NCI-H2196 (cell line): ENCODE results near the gene TLE3.
A peak's percentile ranks its signal among the peaks of the same experiment; 100 is the strongest.

Experiments
- DNase-seq: peaks from one replicate; lab custom pipeline; 2025; ENCODE audit not compliant: unreplicated experiment; lab: John Stamatoyannopoulos, UW

TLE3 gene

GRCh38 chr15:70032509-70032908, 65.2 kb downstream of the TLE3 start:
- DNase-seq, result no peak

- DNase-seq, result peak; percentile 8
Observed at GRCh38 chr15:70031713-70032112, 66.0 kb downstream of the TLE3 start.

- no peak for DNase-seq
Observed at GRCh38 chr15:70031261-70031660, 66.5 kb downstream of the TLE3 start.

DNA sequence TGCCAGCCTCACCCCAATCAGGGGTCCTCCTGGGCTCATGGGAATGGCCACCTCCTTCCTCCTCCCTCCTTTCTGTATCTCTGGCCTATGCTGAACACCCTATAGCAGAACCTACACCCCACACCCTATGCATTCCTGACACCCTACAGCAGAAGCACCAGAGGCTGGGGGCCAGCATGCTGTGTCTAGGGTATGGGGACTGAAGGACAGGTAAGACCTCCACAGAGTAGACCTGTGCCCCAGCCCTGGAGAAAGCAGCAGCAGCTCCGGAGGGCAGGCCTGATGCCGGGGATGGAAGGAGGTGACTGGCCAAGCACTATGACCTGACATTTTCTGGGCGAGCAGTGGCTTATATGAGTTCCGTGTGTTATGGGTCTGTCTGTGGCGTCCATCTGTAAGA, 66.9 kb downstream of the TLE3 start:
- DNase-seq, result no peak

- DNase-seq, result peak; percentile 6
Observed at GRCh38 chr15:70029297-70029701, 68.4 kb downstream of the TLE3 start.

- no peak for DNase-seq
Observed at GRCh38 chr15:70027518-70027917, 70.2 kb downstream of the TLE3 start.

- no peak for DNase-seq
Observed at GRCh38 chr15:70026991-70027390, 70.7 kb downstream of the TLE3 start.

- no peak for DNase-seq
Observed at GRCh38 chr15:70025413-70026296, 72.1 kb downstream of the TLE3 start.

GRCh38 chr15:70024521-70024920, 73.2 kb downstream of the TLE3 start:
- no peak for DNase-seq

GRCh38 chr15:70023769-70024491, 73.8 kb downstream of the TLE3 start:
- DNase-seq, result no peak

- DNase-seq, result peak; percentile 18
Observed at GRCh38 chr15:70023064-70023768, 74.5 kb downstream of the TLE3 start.

- DNase-seq, result no peak
Observed at GRCh38 chr15:70020229-70020628, 77.5 kb downstream of the TLE3 start.

- DNase-seq, result no peak
Observed at GRCh38 chr15:70018646-70019600, 78.8 kb downstream of the TLE3 start.

- no peak for DNase-seq
Observed at GRCh38 chr15:70017801-70018200, 79.9 kb downstream of the TLE3 start.

DNA sequence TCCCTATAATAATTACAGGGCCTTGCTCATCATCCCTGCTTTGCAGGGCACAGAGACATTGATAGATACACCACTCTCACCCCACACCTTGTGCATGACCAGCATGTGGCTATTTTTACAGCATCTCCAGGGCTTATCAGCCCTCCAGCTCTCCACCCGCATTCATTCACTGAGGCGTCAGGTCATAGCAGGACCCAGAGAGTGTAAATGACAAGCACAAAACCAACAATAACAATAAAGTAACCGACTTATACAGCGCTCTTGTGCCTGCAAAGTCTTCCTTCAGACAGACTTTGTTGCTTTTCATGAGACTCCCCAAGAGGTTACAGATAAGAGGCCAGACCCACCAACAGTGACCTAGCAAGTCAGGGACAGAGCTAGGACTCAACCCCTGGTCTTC, 80.7 kb downstream of the TLE3 start:
- no peak for DNase-seq

DNA sequence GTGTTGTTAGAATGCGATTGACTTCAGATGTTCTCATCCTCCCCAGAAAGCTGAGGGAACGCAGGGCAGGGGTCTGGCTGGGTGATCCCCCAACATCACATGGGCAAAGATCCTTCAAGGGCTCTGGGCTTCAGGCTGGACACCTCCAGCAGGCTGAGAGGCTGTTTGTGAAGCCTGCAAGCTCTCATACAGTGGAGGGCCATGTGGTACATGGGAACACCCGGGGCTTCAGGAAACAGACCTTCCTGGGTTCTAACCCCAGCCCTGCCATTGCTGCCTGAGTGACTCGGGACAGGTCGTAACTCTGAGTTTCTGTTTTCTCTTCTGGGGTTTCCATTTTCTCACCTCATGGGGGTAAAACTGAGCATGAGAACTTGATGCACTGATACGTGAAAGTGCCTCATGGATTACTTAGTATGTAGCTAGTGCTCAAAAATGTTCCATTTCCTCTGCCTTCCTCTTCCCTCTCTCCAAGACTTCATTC, 81.2 kb downstream of the TLE3 start:
- DNase-seq, result no peak

GRCh38 chr15:70014860-70015490, 82.7 kb downstream of the TLE3 start:
- DNase-seq, result peak; percentile 2

DNA sequence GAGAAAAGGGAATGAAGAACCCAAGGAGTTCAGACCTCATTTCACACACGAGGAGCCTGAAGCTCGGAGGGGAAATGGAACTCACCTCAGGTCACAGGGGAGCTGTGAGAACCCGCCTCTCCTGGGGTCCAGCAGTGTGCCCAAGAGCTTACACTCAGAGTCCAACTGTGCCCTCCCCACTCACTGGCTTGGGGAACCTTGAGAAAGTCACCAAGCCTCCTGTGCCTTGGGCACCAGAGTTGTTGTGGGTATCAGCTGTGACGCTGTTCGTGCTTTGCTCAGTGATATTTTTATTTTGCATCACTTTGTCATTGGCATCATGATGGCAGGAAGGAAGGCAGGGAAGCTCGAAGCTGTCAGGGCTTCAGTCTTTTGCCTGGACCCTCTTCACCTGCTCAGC, 83.4 kb downstream of the TLE3 start:
- DNase-seq, result no peak

DNA sequence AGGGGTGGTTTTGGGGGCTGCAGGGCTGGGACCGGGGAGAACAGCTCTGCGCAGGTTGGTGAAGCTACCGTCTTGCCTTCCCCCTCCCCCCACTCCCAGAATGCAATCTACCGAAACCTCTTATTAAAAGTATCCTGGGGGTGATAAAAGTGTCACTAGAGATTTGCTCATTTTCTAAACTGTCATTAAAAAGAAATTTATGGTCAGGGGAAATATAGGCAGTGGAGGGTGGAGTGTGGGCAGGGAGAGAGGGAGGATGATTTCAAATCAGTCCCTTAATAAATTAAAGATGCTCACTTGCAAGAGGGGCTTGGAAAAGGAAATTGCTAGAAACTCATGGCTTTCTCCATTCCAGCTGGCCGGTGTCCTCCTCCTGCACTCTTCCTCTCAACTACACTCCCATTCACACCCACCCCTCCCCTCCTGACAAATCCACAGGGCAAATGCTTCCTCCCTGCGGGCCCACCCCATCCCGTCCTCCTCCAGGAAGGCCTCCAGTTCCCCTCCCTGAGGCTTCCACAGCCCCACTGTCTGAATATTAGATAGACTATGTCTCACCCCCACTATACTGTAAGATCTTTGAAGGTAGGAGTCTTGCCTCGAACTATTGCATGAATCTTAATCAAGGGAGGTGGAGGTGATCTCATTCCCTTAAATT, 83.9 kb downstream of the TLE3 start:
- no peak for DNase-seq
